HG02973 (cell line): ENCODE results near the gene CROCC.
"Not testable (repeated sequence)": the region's sequence is repeated elsewhere in the genome, so short reads cannot be mapped to it uniquely, and the experiment has no call there.

Experiments
- ATAC-seq: cut with Tn5 transposase; IDR thresholded peaks from one replicate; pipeline ENCODE4 v1.9.1; 2021; ENCODE audit warnings: moderate library complexity; ENCODE audit not compliant: unreplicated experiment

Gene CROCC

GRCh38 chr1:16964169-16964568 is 42.4 kb downstream of the CROCC start:
- not testable (repeated sequence) for ATAC-seq

GRCh38 chr1:16965486-16966067 is 43.8 kb downstream of the CROCC start:
- ATAC-seq = no peak

- no peak for ATAC-seq
Measured at GRCh38 chr1:16966282-16966681, 44.6 kb downstream of the CROCC start.

- no peak for ATAC-seq
Measured at GRCh38 chr1:16967095-16967575, 45.4 kb downstream of the CROCC start.

GRCh38 chr1:16967962-16968361 is 46.2 kb downstream of the CROCC start:
- ATAC-seq = no peak

- no peak for ATAC-seq
Measured at GRCh38 chr1:16968372-16968771, 46.6 kb downstream of the CROCC start.

GRCh38 chr1:16969057-16969611 is 47.4 kb downstream of the CROCC start:
- no peak for ATAC-seq

GRCh38 chr1:16969651-16970050 is 47.9 kb downstream of the CROCC start:
- ATAC-seq = no peak

GRCh38 chr1:16970132-16970910 is 48.6 kb downstream of the CROCC start:
- ATAC-seq = no peak

GRCh38 chr1:16971341-16972188 is 49.8 kb downstream of the CROCC start:
- ATAC-seq = no peak

- no peak for ATAC-seq
Measured at GRCh38 chr1:16972189-16972895, 50.6 kb downstream of the CROCC start.

- ATAC-seq = no peak
Measured at GRCh38 chr1:16973215-16973614, 51.5 kb downstream of the CROCC start.

- ATAC-seq = no peak
Measured at GRCh38 chr1:16975211-16975610, 53.5 kb downstream of the CROCC start.

GRCh38 chr1:16975838-16976237 is 54.1 kb downstream of the CROCC start:
- ATAC-seq = no peak

GRCh38 chr1:16976966-16977365 is 55.2 kb downstream of the CROCC start:
- no peak for ATAC-seq

GRCh38 chr1:16977377-16977776 is 55.6 kb downstream of the CROCC start:
- no peak for ATAC-seq

GRCh38 chr1:16978139-16978538 is 56.4 kb downstream of the CROCC start:
- ATAC-seq = no peak

- no peak for ATAC-seq
Measured at GRCh38 chr1:16978567-16979474, 57.1 kb downstream of the CROCC start.

- no peak for ATAC-seq
Measured at GRCh38 chr1:16979475-16980327, 58.0 kb downstream of the CROCC start.
